ENCODE data around the gene SLITRK1.

SLITRK1 gene

GRCh38 chr13:83865161-83866137 lies 16.8 kb downstream of the SLITRK1 start:
- Histone ChIP-seq H3K36me3 (ENCODE audit: control insufficient read depth in 1 of 2, insufficient read depth in 2 of 2, low read length in 2 of 2) (no peaks in the 10 kb centered on the region), H3K27ac (ENCODE audit: low read length) (no peak overlapping the region), H3K4me3 (ENCODE audit: low read depth in 1 of 2, low read length in 2 of 2) (no peak overlapping the region), H3K4me1 (ENCODE audit: control insufficient read depth in 1 of 2, insufficient read depth in 2 of 2, low read length in 2 of 2) (no peaks in the 10 kb centered on the region), H3K9me3 (ENCODE audit: control insufficient read depth in 1 of 2, low read length in 2 of 2) (no peaks in the 10 kb centered on the region), H3K27me3 (ENCODE audit: low read depth, low read length) (no peaks in the 10 kb centered on the region)

DNA sequence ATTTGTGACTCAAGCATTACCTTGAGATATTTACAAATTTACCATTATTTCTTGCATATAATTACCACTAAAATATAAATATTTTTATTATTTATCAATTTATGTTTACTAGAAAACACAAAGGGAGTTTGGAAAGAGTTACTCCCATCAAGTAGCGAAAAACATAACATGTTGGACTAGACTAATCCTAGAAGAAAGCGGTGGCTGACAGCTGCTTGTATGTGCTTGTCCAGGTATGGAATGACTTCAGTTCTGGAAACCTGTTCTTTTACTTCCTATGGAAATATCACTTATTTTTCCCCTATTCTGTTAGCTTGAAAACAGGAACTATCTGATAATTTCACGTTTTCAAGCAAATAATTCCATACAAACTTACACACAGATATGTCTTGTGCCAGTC lies 28.5 kb downstream of the SLITRK1 start:
- H3K36me3 ChIP-seq (ENCODE audit: control insufficient read depth in 1 of 2, insufficient read depth in 2 of 2, low read length in 2 of 2) = no peaks in the 10 kb centered on the region
- no peak overlapping the region for H3K4me3 ChIP-seq (ENCODE audit: low read depth in 1 of 2, low read length in 2 of 2)
- H3K27ac ChIP-seq (ENCODE audit: low read length) = no peak overlapping the region
- no peaks in the 10 kb centered on the region for H3K4me1 ChIP-seq (ENCODE audit: control insufficient read depth in 1 of 2, insufficient read depth in 2 of 2, low read length in 2 of 2)
- no peaks in the 10 kb centered on the region for H3K27me3 ChIP-seq (ENCODE audit: low read depth, low read length)
- H3K9me3 ChIP-seq (ENCODE audit: control insufficient read depth in 1 of 2, low read length in 2 of 2) = no peaks in the 10 kb centered on the region

DNA sequence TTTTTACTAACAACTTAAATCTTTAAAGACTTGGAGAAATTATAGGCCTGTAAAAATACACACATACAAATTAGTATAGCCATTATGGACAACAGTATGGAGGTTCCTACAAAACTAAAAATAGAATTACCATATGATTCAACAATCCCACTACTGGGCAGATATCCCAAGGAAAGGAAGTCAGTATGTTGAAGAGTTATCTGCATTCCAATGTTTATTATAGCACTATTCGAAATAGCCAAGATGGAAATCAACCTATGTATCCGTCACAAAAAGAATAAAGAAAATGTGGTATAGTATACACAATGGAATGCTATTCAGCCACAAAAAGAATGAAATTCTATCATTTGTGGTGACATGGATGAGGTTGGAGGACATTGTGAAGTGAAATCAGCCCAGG lies 37.2 kb downstream of the SLITRK1 start:
- no peaks in the 10 kb centered on the region for H3K36me3 ChIP-seq (ENCODE audit: control insufficient read depth in 1 of 2, insufficient read depth in 2 of 2, low read length in 2 of 2)
- H3K4me3 ChIP-seq (ENCODE audit: low read depth in 1 of 2, low read length in 2 of 2) = no peak overlapping the region
- H3K9me3 ChIP-seq (ENCODE audit: control insufficient read depth in 1 of 2, low read length in 2 of 2) = no peaks in the 10 kb centered on the region
- H3K4me1 ChIP-seq (ENCODE audit: control insufficient read depth in 1 of 2, insufficient read depth in 2 of 2, low read length in 2 of 2) = no peaks in the 10 kb centered on the region
- H3K27ac ChIP-seq (ENCODE audit: low read length) = no peak overlapping the region
- no peaks in the 10 kb centered on the region for H3K27me3 ChIP-seq (ENCODE audit: low read depth, low read length)

DNA sequence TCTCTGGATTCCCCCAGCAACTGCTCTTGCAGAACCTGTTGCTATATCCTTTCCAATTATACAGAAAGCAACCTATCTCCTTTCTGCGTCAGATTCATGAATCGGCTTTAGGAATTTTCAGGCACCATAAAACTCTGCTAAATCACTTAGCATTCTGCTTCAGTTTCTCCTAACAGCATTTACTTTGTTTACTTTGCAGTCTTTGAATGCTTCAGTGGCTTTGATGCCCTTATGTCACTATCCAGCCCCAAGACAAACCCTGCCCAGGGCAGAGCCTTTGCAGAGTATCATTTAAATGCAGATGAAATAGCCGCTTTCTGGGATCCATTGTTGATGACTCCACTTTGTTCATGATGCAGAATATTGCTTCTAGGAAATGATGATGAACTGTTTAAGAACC lies 43.1 kb downstream of the SLITRK1 start:
- Histone ChIP-seq H3K36me3 (ENCODE audit: control insufficient read depth in 1 of 2, insufficient read depth in 2 of 2, low read length in 2 of 2) (no peaks in the 10 kb centered on the region), H3K4me3 (ENCODE audit: low read depth in 1 of 2, low read length in 2 of 2) (no peak overlapping the region), H3K27ac (ENCODE audit: low read length) (no peak overlapping the region), H3K9me3 (ENCODE audit: control insufficient read depth in 1 of 2, low read length in 2 of 2) (no peaks in the 10 kb centered on the region), H3K4me1 (ENCODE audit: control insufficient read depth in 1 of 2, insufficient read depth in 2 of 2, low read length in 2 of 2) (no peaks in the 10 kb centered on the region), H3K27me3 (ENCODE audit: low read depth, low read length) (no peaks in the 10 kb centered on the region)

GRCh38 chr13:83831796-83832195 lies 50.5 kb downstream of the SLITRK1 start:
- H3K4me1 ChIP-seq (ENCODE audit: control insufficient read depth in 1 of 2, insufficient read depth in 2 of 2, low read length in 2 of 2) = no peaks in the 10 kb centered on the region
- no peaks in the 10 kb centered on the region for H3K9me3 ChIP-seq (ENCODE audit: control insufficient read depth in 1 of 2, low read length in 2 of 2)
- H3K36me3 ChIP-seq (ENCODE audit: control insufficient read depth in 1 of 2, insufficient read depth in 2 of 2, low read length in 2 of 2) = no peaks in the 10 kb centered on the region
- H3K27me3 ChIP-seq (ENCODE audit: low read depth, low read length) = no peaks in the 10 kb centered on the region
- H3K4me3 ChIP-seq (ENCODE audit: low read depth in 1 of 2, low read length in 2 of 2) = no peak overlapping the region
- H3K27ac ChIP-seq (ENCODE audit: low read length) = no peak overlapping the region

- Histone ChIP-seq H3K36me3 (ENCODE audit: control insufficient read depth in 1 of 2, insufficient read depth in 2 of 2, low read length in 2 of 2) (no peaks in the 10 kb centered on the region), H3K4me1 (ENCODE audit: control insufficient read depth in 1 of 2, insufficient read depth in 2 of 2, low read length in 2 of 2) (peaks cover 0 to 9% of the 10 kb centered on the region in 2 donors), H3K27ac (ENCODE audit: low read length) (no peak overlapping the region), H3K9me3 (ENCODE audit: control insufficient read depth in 1 of 2, low read length in 2 of 2) (no peaks in the 10 kb centered on the region), H3K27me3 (ENCODE audit: low read depth, low read length) (no peaks in the 10 kb centered on the region), H3K4me3 (ENCODE audit: low read depth in 1 of 2, low read length in 2 of 2) (no peak overlapping the region)
Observed at GRCh38 chr13:83829810-83830209, 52.5 kb downstream of the SLITRK1 start.

DNA sequence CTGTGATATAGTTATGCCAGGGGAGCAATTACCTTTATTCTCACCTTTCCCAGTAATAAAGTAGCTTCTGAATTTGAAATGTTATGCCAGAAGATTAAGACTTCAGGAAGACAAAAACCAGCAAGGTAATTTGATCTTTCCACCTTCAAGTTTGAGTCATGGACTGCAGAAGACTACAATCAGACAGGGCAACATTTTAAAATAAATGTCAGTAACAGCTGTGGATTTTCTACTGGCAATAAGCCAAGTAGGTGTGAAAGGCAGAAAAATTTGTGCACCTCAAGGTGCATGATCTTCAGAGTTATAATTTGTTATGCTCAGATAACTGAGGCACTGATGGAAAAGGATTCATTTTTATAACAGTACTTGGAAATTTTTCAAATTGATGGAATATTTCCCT lies 54.9 kb downstream of the SLITRK1 start:
- no peaks in the 10 kb centered on the region for H3K9me3 ChIP-seq (ENCODE audit: control insufficient read depth in 1 of 2, low read length in 2 of 2)
- H3K4me3 ChIP-seq (ENCODE audit: low read depth in 1 of 2, low read length in 2 of 2) = no peak overlapping the region
- H3K27ac ChIP-seq (ENCODE audit: low read length) = no peak overlapping the region
- H3K36me3 ChIP-seq (ENCODE audit: control insufficient read depth in 1 of 2, insufficient read depth in 2 of 2, low read length in 2 of 2) = no peaks in the 10 kb centered on the region
- H3K4me1 ChIP-seq (ENCODE audit: control insufficient read depth in 1 of 2, insufficient read depth in 2 of 2, low read length in 2 of 2) = peaks cover 0 to 9% of the 10 kb centered on the region in 2 donors
- H3K27me3 ChIP-seq (ENCODE audit: low read depth, low read length) = no peaks in the 10 kb centered on the region
